HG02870 (cell line): Measurements from ENCODE around the gene PLAAT3.
"Not testable (repeated sequence)": the region's sequence is repeated elsewhere in the genome, so short reads cannot be mapped to it uniquely, and the experiment has no call there.

ENCODE experiments used
- ATAC-seq: cut with Tn5 transposase; IDR thresholded peaks from one replicate; pipeline ENCODE4 v1.9.1; 2021; ENCODE audit warnings: mild to moderate bottlenecking, moderate library complexity; ENCODE audit not compliant: unreplicated experiment

Gene PLAAT3

GRCh38 chr11:63609971-63610580 is 4.2 kb downstream of the PLAAT3 start:
- ATAC-seq: no peak

GRCh38 chr11:63609536-63609935 is 4.7 kb downstream of the PLAAT3 start:
- ATAC-seq: no peak

GRCh38 chr11:63608353-63609345 is 5.6 kb downstream of the PLAAT3 start:
- ATAC-seq: no peak

GRCh38 chr11:63603180-63603518 is 11.1 kb downstream of the PLAAT3 start:
- ATAC-seq: no peak

- ATAC-seq: not testable (repeated sequence)
Measured at GRCh38 chr11:63602290-63603179, 11.7 kb downstream of the PLAAT3 start.

- no peak for ATAC-seq
Measured at GRCh38 chr11:63599211-63600122, 14.8 kb downstream of the PLAAT3 start.

GRCh38 chr11:63598556-63598955 is 15.7 kb downstream of the PLAAT3 start:
- ATAC-seq: no peak

- no peak for ATAC-seq
Measured at GRCh38 chr11:63595296-63595695, 18.9 kb downstream of the PLAAT3 start.

- no peak for ATAC-seq
Measured at GRCh38 chr11:63592975-63593395, 21.2 kb downstream of the PLAAT3 start.

- no peak for ATAC-seq
Measured at GRCh38 chr11:63590024-63590788, 24.0 kb downstream of the PLAAT3 start.

- ATAC-seq: no peak
Measured at GRCh38 chr11:63589000-63589399, 25.2 kb downstream of the PLAAT3 start.

- no peak for ATAC-seq
Measured at GRCh38 chr11:63586451-63587166, 27.6 kb downstream of the PLAAT3 start.

- no peak for ATAC-seq
Measured at GRCh38 chr11:63583357-63583677, 30.9 kb downstream of the PLAAT3 start.

GRCh38 chr11:63581224-63581623 is 33.0 kb downstream of the PLAAT3 start:
- not testable (repeated sequence) for ATAC-seq

GRCh38 chr11:63578882-63579281 is 35.4 kb downstream of the PLAAT3 start:
- not testable (repeated sequence) for ATAC-seq

GRCh38 chr11:63574856-63575602 is 39.2 kb downstream of the PLAAT3 start:
- no peak for ATAC-seq

- no peak for ATAC-seq
Measured at GRCh38 chr11:63573881-63574855, 40.1 kb downstream of the PLAAT3 start.
